H9 (cell line): ENCODE measurements around the gene TM9SF1. TPM values are rescaled to one million over a fixed set of nuclear protein-coding genes. Genes with fewer than 3 reads are reported as not detected.

ENCODE experiments used
- DNase-seq: peaks from one replicate; pipeline ENCODE4 v3.0.0-alpha.2; 2017
- H2AFZ ChIP-seq: one replicate; pipeline ENCODE4 v1.6.1; 2013; ENCODE audit warnings: mild to moderate bottlenecking, low read length, control low read depth, moderate library complexity
- H2AK5ac ChIP-seq: 2 replicates; pipeline ENCODE4 v1.6.1; 2013; ENCODE audit warnings: low read length, control low read depth, mixed read lengths; ENCODE audit not compliant: insufficient read length
- H2BK120ac ChIP-seq: one replicate; pipeline ENCODE4 v1.6.1; 2013; ENCODE audit warnings: low read depth, mild to moderate bottlenecking, low read length, control low read depth, inconsistent platforms; ENCODE audit not compliant: poor library complexity, severe bottlenecking
- H2BK12ac ChIP-seq: 2 replicates; pipeline ENCODE4 v1.6.1; 2013; ENCODE audit warnings: low read length, control low read depth, mixed read lengths, low read depth; ENCODE audit not compliant: insufficient read length
- H2BK15ac ChIP-seq: 2 replicates; pipeline ENCODE4 v1.6.1; 2013; ENCODE audit warnings: low read depth, low read length, control low read depth
- H2BK20ac ChIP-seq: one replicate; pipeline ENCODE4 v1.6.1; 2013; ENCODE audit warnings: low read depth, mild to moderate bottlenecking, low read length, control low read depth, inconsistent platforms; ENCODE audit not compliant: poor library complexity, severe bottlenecking
- H2BK5ac ChIP-seq: 2 replicates; pipeline ENCODE4 v1.6.1; 2013; ENCODE audit warnings: low read length, control low read depth, mixed read lengths; ENCODE audit not compliant: insufficient read length
- H3K14ac ChIP-seq: 2 replicates; pipeline ENCODE4 v1.6.1; 2013; ENCODE audit warnings: low read length, control low read depth; ENCODE audit not compliant: insufficient read depth
- H3K18ac ChIP-seq: 2 replicates; pipeline ENCODE4 v1.6.1; 2013; ENCODE audit warnings: low read depth, mild to moderate bottlenecking, mixed read lengths, low read length, control low read depth; ENCODE audit not compliant: insufficient read length
- H3K23ac ChIP-seq: 2 replicates; pipeline ENCODE4 v1.6.1; 2013; ENCODE audit warnings: low read length, control low read depth, mixed read lengths, low read depth; ENCODE audit not compliant: insufficient read length
- H3K23me2 ChIP-seq: 2 replicates; pipeline ENCODE4 v1.6.1; 2013; ENCODE audit warnings: low read depth, mild to moderate bottlenecking, mixed read lengths, low read length, control low read depth; ENCODE audit not compliant: insufficient read length, poor library complexity, severe bottlenecking
- H3K27ac ChIP-seq: 2 replicates; pipeline ENCODE4 v1.5.1; 2013; ENCODE audit warnings: low read length, control low read depth, mixed read lengths, low read depth; ENCODE audit not compliant: insufficient read length
- H3K27me3 ChIP-seq: 2 replicates; pipeline ENCODE4 v1.6.1; 2013; ENCODE audit warnings: low read length, control low read depth, inconsistent platforms; ENCODE audit not compliant: insufficient read depth
- H3K4ac ChIP-seq: 2 replicates; pipeline ENCODE4 v1.6.1; 2013; ENCODE audit warnings: low read depth, mild to moderate bottlenecking, control low read depth, inconsistent platforms, low read length, moderate library complexity
- H3K4me1 ChIP-seq: 2 replicates; pipeline ENCODE4 v1.6.1; 2013; ENCODE audit warnings: low read length, control low read depth, inconsistent platforms; ENCODE audit not compliant: insufficient read depth
- H3K4me2 ChIP-seq: 2 replicates; pipeline ENCODE4 v1.6.1; 2013; ENCODE audit warnings: low read length, control low read depth, mixed read lengths; ENCODE audit not compliant: insufficient read length, insufficient read depth
- H3K56ac ChIP-seq: 2 replicates; pipeline ENCODE4 v1.6.1; 2013; ENCODE audit warnings: low read depth, mild to moderate bottlenecking, mixed read lengths, low read length, control low read depth; ENCODE audit not compliant: insufficient read length
- H3K79me1 ChIP-seq: 2 replicates; pipeline ENCODE4 v1.6.1; 2013; ENCODE audit warnings: low read depth, mild to moderate bottlenecking, moderate library complexity, low read length, control low read depth, inconsistent platforms; ENCODE audit not compliant: insufficient read depth, poor library complexity, severe bottlenecking
- H3K79me2 ChIP-seq: 2 replicates; pipeline ENCODE4 v1.6.1; 2013; ENCODE audit warnings: low read length, control low read depth, inconsistent platforms; ENCODE audit not compliant: insufficient read depth
- H3K9ac ChIP-seq: 2 replicates; pipeline ENCODE4 v1.6.1; 2013; ENCODE audit warnings: low read length, control low read depth, mixed read lengths; ENCODE audit not compliant: insufficient read length; ENCODE audit errors: extremely low read depth
- H3K9me3 ChIP-seq: one replicate; pipeline ENCODE4 v1.6.1; 2013; ENCODE audit warnings: low read depth, low read length, inconsistent platforms; ENCODE audit not compliant: control insufficient read depth
- H3T11ph ChIP-seq: one replicate; pipeline ENCODE4 v1.6.1; 2013; ENCODE audit warnings: mild to moderate bottlenecking, low read length, control low read depth, inconsistent platforms
- H4K20me1 ChIP-seq: one replicate; pipeline ENCODE4 v1.6.1; 2013; ENCODE audit not compliant: control insufficient read depth, insufficient read length, insufficient read depth
- H4K5ac ChIP-seq: 2 replicates; pipeline ENCODE4 v1.6.1; 2013; ENCODE audit warnings: low read depth, mild to moderate bottlenecking, mixed read lengths, low read length, control low read depth; ENCODE audit not compliant: insufficient read length
- H4K8ac ChIP-seq: replicated peaks from 2 replicates; pipeline ENCODE4 v1.6.1; 2013; ENCODE audit warnings: low read length, control low read depth, mixed read lengths, low read depth; ENCODE audit not compliant: insufficient read length
- H4K91ac ChIP-seq: 2 replicates; pipeline ENCODE4 v1.6.1; 2013; ENCODE audit warnings: low read depth, mild to moderate bottlenecking, moderate library complexity, mixed read lengths, low read length, control low read depth; ENCODE audit not compliant: insufficient read length
- H3K27ac Mint-ChIP-seq, 3 experiments: 2 replicates in 2 of 3; 3 replicates in 1 of 3; pipeline ENCODE4 v1.8.0; 2020 to 2021; ENCODE audit warnings: mixed read lengths in 3 of 3, mild to moderate bottlenecking in 1 of 3, moderate library complexity in 1 of 3
- H3K27me3 Mint-ChIP-seq: 2 replicates; pipeline ENCODE4 v1.8.0; 2021; ENCODE audit warnings: low read depth, mild to moderate bottlenecking, moderate library complexity, mixed read lengths
- H3K36me3 Mint-ChIP-seq, 3 experiments: 2 replicates in 2 of 3; 3 replicates in 1 of 3; pipeline ENCODE4 v1.8.0; 2020 to 2021; ENCODE audit warnings: low read depth in 3 of 3, mixed read lengths in 3 of 3; ENCODE audit not compliant: insufficient read depth in 1 of 3
- H3K4me1 Mint-ChIP-seq, 2 experiments: 2 replicates each; pipeline ENCODE4 v1.8.0; 2020; ENCODE audit warnings: mixed read lengths in 2 of 2
- H3K4me3 Mint-ChIP-seq, 2 experiments: 2 replicates in 1 of 2; 3 replicates in 1 of 2; pipeline ENCODE4 v1.8.0; 2020 to 2021; ENCODE audit warnings: mild to moderate bottlenecking in 2 of 2, mixed read lengths in 2 of 2, moderate library complexity in 1 of 2
- H3K9me3 Mint-ChIP-seq, 2 experiments: 2 replicates in 1 of 2; 3 replicates in 1 of 2; pipeline ENCODE4 v1.8.0; 2020; ENCODE audit warnings: mild to moderate bottlenecking in 2 of 2, mixed read lengths in 2 of 2, moderate library complexity in 1 of 2
- CTCF ChIP-seq: fragments of 200-600 bp; sonication (generic); conservative IDR thresholded peaks from 3 replicates; pipeline ENCODE4 v1.8.0; 2021; ENCODE audit warnings: antibody characterized with exemption, mild to moderate bottlenecking
- WGBS: extraction: QIAGEN DNeasy Blood & Tissue Kit; methylation state at CpG from one replicate; pipeline ENCODE4 v1.1.7; 2013; ENCODE audit warnings: missing lambda C conversion rate, low lambda C conversion rate, mixed read lengths; ENCODE audit not compliant: insufficient read length; ENCODE audit errors: extremely low coverage; 5-methylcytosine and 5-hydroxymethylcytosine counted together
- total RNA-seq: library from RNA; stranded (reverse); gene quantifications from 2 replicates; pipeline ENCODE4 v1.2.1, GENCODE V29; 2021

TM9SF1 gene
- total RNA-seq, 1 experiment from 2014 or later = 31.6 TPM

- H2AFZ ChIP-seq = no peak overlapping the region
- no peak for DNase-seq
- Mint-ChIP-seq H3K27me3 (no peaks in the 10 kb centered on the region), H3K36me3 (peaks cover 7 to 44% (median 43%) of the 10 kb centered on the region in 3 experiments), H3K27ac (no peak overlapping the region), H3K9me3 (no peaks in the 10 kb centered on the region), H3K4me3 (no peak overlapping the region), H3K4me1 (peaks cover 29 to 31% of the 10 kb centered on the region in 2 experiments)
- H2AK5ac ChIP-seq = no peak overlapping the region
- no peak overlapping the region for H2BK120ac ChIP-seq
- H3K4me1 ChIP-seq = no peaks in the 10 kb centered on the region
- H3K79me1 ChIP-seq = peaks cover 5% of the 10 kb centered on the region
- H3K27me3 ChIP-seq = no peaks in the 10 kb centered on the region
- no peak overlapping the region for H2BK15ac ChIP-seq
- H3K23ac ChIP-seq = no peak overlapping the region
- H3K9ac ChIP-seq = no peak overlapping the region
- H2BK20ac ChIP-seq = no peak overlapping the region
- peaks cover 19% of the 10 kb centered on the region for H3K23me2 ChIP-seq
- H3K14ac ChIP-seq = no peak overlapping the region
- no peak overlapping the region for H3T11ph ChIP-seq
- H3K18ac ChIP-seq = no peak overlapping the region
- H3K4me2 ChIP-seq = no peak overlapping the region
- no peaks in the 10 kb centered on the region for H3K9me3 ChIP-seq
- no peak overlapping the region for H4K91ac ChIP-seq
- H4K20me1 ChIP-seq = no peaks in the 10 kb centered on the region
- H3K79me2 ChIP-seq = peaks cover 10% of the 10 kb centered on the region; the same call in 1 of the 2 replicates
- H3K27ac ChIP-seq = no peak overlapping the region
- no peak overlapping the region for H3K56ac ChIP-seq
- WGBS = no CpG with 5 or more reads among the region's 1 CpG
- H4K8ac ChIP-seq = no peak overlapping the region
- no peak overlapping the region for H2BK5ac ChIP-seq
- no peak overlapping the region for H2BK12ac ChIP-seq
- H3K4ac ChIP-seq = no peak overlapping the region
- no peak overlapping the region for H4K5ac ChIP-seq
- TF ChIP-seq CTCF = no peak
Observed at GRCh38 chr14:24144451-24144850, 50.8 kb downstream of the TM9SF1 start.
